CD4-positive, alpha-beta T cell treated with Interleukin-15 for 4 hours (primary cell): ENCODE measurements around the gene TSHZ2.
"Not testable (repeated sequence)": the region's sequence is repeated elsewhere in the genome, so short reads cannot be mapped to it uniquely, and the experiment has no call there.

Source experiments
- DNase-seq: peaks from one replicate; pipeline ENCODE4 v3.0.0-alpha.2; 2020; ENCODE audit warnings: low spot score

Gene TSHZ2

DNA sequence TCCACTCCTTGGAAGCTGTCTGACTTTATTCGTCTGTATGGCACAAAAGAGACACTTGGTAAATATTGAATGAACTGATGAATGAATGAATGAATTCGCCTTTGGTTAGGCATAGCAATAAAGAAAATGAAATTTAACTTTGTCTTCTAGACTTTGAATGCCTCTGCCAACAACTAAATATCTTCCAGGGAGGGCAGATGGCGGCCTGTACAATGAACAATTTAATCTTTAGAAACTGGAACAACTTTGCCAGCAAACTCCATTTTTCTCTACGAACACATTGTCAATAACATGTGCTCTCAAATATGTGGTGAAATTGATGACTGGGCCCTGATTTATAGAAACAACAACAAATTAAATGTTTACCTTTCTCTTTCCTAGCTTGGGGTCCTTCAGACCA lies 480.9 kb downstream of the TSHZ2 start:
- DNase-seq, result no peak

DNA sequence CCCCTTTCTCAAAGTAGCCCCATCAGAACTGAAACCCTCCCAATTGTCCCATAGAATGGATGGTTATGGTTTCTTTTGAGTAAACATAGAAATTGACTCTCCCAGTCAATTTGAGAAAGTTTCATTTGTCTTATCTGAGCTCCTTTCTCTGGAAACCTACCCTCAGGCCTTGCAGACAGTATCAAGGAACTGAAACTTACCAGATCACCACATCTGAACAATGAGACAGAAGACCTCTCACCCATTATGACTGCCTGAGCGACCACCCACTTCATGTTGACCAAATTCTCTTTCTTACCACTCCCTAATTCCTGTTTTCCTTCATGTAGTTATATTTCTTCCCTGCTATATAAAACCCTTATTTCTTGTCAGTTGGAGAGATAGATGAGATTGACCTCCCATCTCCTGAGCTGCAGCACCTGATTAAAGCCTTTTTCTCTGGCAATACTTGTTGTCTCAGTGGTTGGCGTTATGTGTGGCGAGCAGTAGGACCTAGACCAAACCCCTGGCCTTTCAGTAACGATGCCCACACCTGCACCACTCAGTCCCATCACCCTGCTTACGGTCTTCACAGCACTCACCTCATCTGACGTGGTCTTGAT lies 482.6 kb downstream of the TSHZ2 start:
- DNase-seq, result no peak

DNA sequence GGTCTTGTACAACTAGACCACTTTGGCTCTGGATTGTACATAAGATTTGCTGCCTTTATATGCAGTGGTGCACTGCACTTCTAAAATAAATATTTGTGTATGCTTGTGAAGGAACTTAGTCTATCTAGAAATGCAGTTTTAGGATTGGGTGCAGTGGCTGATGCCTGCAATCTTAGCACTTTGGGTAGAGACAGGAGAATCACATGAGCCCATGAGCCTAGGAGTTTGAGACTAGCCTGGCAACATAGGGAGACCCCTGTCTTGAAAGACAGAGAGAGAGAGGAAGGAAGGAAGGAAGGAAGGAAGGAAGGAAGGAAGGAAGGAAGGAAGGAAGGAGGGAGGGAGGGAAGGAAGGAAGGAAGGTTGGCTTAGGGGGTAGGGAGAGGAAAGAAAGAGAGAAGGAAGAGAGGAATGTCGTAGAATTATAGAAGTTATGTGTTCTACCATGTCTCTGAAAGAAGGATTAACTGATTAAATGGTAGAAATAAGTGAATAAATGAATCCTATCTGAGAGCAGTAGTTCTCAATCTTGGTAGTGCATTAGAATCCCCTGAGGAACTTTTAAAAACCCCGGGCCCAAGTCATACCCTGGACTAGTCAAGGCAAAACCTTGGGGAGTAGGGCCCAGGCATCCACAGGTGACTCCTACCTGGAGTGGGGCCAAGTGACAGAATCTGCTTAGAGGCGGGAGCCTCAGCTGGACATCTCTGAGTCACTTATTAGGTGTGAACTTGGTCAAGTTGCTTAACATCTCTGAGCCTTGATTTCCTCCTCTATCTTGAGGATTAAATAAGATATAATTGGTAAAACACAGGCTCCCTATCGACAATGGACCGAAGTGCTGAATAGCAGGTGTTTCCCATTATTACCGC lies 491.2 kb downstream of the TSHZ2 start:
- no peak for DNase-seq

DNA sequence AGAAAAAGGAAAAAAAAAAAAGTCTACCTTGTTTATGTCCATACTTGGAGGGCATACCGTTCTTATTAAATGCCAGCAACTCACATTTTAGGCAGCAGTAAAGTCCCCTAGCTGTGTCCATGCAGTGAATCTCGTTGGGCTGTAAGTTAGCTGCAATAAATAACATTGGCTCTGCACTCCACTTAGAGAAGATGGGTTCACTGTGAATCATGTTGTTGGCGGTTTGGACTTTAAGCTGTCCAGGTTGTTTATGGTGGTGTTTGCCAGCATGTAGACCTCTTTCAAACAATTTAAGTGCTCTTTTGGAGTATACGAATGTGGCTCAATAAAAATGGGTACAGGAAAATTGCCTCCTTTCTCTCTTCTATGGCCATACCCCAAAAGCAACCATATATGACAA lies 494.1 kb downstream of the TSHZ2 start:
- DNase-seq, result no peak

DNA sequence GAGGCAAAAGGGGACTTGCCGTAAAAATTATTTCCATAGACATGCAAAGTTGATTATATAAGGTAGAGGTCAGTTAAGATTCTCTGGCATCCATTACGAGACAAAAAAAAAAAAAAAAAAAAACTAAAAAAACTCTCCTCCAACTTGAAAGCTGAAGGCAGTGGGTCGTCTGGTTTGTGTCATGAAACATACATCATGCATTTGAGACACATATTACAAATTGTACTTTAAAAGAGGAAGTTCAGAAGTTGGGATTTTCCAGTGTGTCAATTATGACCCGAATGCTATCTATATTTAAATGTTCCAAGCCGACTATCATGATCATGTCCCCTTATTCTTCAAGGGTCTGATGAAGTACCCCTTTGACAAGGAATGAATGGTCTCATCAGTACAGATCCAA lies 496.4 kb downstream of the TSHZ2 start:
- DNase-seq, result no peak

DNA sequence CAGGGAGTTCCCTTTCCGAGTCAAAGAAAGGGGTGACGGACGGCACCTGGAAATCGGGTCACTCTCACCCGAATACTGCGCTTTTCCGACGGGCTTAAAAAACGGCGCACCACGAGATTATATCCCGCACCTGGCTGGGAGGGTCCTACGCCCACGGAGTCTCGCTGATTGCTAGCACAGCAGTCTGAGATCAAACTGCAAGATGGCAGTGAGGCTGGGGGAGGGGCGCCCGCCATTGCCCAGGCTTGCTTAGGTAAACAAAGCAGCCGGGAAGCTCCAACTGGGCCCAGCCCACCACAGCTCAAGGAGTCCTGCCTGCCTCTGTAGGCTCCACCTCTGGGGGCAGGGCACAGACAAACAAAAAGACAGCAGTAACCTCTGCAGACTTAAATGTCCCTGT lies 500.7 kb downstream of the TSHZ2 start:
- not testable (repeated sequence) for DNase-seq

DNA sequence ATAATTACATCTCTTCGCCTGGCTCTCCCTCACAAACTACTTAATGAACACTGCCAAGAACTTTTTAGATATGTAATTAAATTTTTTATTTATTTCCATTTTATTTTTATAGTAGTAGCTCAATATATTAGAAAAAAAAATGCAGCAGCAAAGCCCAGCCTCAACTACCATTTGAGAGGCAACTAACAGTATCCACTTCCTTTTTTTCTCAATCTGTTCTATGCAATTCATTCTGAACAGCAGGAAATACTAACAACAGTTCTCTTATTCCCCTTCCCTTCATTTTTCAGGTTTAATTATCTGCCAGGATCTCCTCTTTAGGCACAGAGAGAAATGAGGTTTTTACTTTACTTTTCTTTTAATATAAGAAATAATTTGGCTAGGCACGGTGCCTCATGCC lies 508.8 kb downstream of the TSHZ2 start:
- DNase-seq, result no peak

DNA sequence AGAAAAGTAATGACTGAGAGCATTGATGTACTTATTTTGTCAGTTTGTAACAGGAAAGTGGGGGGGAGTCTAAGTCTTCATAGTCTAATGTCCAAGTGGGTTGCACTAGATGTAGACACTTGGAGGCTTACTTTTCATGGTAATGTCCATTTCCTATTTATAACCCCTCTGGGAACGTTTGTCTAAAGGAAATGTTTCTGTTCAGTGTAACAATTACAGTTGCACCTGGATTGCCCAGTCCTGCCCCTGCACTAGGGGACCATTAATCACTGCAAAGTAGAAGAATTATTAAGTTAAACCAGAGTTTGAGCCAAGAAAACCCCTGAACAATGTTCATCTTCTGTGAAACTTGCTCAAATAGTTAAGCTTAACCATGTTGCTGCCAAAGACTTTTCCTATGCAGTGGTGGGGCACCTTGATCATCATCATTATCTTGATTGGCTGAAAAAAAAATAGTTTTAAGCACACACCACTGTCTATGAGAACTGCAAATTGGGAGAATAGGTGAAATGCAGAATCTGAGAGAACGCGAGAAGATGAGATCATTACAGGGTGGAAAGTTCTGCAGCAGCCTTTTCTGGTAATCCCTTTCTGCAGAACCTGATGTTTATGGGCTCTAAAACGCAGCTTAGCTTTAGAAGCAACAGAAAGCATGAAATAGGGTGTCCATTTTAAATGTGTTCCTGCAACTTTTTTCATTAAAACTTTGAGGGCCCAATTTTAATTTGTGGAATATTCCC lies 515.5 kb downstream of the TSHZ2 start:
- no peak for DNase-seq

DNA sequence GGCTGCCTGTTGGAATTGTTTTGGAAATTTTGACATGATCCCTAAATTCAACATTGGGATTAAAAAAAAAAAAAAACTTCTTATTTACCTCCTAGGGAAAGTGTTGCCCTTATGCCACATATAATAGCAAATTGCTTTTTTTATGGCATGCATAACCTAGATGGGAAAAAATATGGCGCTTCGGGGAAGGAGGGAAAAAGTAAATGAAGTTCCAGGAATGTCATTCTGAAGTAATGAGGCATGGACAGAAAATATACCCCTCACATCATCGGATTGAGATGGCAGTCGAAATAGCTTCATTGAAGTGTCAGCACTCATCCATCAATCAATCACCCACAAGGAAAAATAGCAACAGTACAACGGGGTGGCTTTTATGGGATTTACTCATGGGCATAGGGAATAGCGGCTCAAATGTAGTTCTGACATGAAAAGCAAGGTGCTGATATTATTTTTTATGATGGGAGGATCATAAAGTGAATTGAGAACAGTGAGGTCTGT lies 516.7 kb downstream of the TSHZ2 start:
- no peak for DNase-seq

DNA sequence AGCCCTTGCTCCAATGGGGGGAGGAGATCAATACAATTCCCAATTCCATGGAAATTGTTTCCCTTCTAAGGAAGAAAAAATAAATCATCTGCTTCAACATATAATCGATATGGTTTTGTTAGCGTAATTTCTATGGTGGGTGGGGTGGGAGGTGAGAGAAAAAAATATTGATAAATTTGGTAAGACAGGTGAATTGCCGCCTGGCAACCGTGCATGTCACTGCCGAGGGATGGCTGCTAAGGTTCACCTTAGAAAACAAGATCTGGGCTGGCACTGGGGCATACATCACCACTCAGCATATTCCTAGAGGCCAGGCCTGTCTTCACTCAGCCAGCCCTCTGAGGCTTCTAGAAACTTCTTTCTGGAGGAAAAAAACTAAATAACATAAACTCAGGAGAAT lies 517.4 kb downstream of the TSHZ2 start:
- no peak for DNase-seq

DNA sequence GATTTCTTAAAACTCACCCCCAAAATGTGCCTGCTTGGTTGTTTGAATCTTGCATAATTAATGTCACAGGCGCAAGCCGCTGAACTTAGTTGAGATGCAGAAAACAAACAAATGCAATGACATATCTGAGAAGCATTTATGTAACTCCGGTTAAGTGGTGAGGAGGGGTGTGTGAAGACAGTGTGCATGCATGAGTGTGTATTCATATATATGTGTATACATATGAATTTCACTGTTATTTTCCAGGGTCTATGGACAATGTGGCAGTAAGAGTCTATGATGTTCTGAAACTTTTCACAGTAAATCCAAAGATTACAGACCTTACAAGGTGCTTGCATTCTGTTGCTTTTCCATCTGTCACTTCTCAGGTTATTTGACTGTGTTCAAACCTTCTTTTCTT lies 518.5 kb downstream of the TSHZ2 start:
- DNase-seq, result no peak

DNA sequence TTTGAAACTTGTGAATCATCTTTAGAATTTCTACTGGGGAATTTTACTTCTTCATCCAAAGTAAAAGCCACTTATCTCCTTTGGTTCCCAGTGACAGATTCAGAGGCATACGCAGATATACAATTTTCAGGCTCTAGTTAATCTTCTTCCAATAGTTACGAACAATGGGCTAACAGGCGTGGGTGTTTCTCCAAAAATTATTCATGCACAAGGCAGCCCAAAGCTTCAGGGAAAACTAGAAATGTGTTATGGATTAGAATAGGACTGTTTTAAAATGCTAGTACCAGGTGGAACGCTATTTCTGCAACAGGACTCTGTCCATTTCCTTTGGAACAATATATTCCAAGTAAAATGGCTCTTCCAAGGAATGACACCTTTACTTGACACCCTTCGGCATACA lies 519.3 kb downstream of the TSHZ2 start:
- no peak for DNase-seq

DNA sequence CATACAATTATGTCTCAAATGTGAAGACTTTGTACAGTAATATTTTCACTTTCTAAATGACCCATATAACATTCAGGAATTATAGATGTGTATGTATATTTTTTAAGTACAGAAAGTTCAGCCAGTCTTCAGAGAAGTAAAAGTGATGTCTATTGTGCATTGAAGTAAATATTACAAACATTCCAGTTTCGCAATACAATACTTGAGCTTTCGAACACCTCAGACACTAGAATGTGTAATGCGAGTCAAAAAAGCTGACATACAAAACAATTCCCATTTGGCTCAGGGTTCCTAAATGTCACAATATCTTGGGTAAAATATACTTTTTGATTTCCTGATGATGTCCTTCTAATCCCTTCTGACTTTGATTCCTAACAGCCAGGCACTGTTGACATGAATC lies 520.1 kb downstream of the TSHZ2 start:
- DNase-seq, result no peak

DNA sequence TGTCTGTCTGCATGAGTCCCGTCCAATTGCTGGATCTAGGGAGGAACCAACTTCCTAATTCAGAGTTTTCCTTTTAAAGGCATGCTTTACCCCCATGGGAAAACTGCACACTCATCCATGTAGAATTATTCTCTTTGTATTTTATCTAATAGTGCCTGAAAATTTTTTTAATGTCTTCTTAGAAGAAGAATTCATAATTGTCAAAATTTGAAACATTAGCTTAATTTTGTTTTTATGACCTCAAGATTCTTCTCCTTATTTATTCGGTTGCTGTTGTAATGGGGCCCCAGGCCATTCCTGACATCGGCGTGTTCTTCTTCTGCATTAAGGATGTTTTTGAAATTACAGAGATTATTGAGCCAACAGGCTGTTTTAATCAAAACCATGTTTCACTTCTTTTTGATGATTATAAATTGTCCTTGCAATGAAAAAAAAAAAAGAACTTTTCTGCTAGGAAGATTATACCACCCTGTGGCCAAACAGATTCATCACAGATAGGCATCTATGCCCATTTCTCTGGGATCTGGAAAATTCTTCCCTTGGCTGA lies 521.2 kb downstream of the TSHZ2 start:
- no peak for DNase-seq

DNA sequence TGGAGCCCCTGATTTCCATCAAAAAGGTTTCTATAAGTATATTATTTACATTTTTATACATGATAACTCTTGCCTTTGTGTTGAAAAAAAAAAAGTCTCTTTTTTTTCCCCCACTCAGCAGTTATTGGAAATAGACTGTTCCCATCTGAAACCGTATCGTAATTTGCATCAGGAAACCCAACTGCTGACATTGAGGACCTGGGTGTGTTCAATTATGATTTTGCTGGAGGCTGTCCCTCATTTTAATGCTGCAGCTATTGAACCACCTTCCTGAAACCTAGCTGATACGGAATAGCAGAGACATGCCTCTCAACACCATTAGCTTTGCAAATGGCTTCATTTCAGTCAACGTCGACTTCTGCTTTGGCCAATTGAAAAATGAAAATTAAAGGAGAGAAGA lies 522.6 kb downstream of the TSHZ2 start:
- no peak for DNase-seq

DNA sequence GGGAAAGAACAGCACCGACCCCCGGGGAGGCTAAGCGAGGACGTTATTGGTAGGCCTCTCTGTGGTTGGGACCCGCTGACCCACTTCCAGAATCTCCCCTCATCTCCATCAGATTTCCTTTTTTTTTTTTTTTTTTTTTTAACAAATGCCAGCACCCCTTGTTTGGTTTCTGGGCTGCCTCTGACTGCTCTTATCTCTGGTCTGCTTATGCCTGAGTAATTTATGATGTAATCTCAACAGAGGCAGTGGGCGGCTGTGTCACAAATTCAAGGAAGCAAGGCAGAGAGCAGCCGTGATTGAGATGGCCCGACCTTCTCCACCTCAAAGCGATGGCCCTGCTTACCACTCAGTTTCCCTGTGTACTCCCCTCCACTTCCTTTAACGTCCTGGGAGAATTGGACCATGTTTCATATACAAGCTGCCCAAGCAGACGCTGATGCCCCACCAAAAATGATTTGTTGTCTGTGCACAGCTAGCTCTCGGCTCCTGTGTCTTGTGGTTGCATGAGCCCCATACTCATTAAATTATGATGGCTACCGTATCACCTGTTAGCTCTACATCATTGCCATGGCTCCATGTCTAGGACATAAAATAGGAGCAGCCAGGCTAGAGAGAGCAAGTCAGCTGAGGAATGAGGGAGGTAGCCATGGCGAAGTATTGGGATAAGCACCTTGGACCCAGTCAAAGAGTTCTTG lies 523.4 kb downstream of the TSHZ2 start:
- DNase-seq, result no peak

DNA sequence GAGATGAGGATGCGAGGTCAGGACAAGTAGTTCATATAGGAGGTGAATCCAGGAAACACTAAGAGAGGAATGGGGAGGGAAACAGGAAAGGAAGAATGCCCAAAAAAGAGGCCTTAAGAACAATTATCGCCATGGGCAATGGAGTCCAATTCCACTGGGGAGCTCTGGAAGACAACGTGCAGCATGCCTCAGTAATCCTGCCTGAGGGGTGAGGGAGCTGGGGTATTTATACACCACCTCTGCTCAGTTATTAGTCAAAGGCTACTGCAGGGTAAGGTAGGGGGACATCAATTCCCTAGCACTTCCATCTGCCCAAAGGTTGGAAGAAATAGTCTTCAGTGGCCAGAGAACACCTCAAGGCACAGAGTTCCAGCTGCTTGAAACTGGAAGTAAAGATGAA lies 525.1 kb downstream of the TSHZ2 start:
- no peak for DNase-seq

DNA sequence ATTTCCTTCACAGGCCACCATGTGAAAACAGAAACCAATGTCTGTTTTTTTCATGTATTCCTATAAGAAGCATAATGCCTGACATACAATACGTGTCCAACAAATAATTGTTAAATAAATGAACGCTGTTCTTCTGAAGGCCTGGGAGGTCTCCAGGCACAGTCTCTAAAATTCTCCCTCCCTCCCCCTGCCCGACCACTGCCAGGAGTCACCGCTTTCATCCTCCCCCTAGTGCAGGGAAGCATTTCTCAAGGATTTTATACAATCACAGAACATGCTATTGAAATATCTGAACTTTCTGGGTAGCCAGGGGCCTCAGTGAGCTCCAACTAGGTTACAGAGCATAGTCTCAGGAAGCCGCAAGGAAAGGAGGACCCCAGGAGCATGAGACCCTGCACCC lies 526.2 kb downstream of the TSHZ2 start:
- DNase-seq, result no peak

DNA sequence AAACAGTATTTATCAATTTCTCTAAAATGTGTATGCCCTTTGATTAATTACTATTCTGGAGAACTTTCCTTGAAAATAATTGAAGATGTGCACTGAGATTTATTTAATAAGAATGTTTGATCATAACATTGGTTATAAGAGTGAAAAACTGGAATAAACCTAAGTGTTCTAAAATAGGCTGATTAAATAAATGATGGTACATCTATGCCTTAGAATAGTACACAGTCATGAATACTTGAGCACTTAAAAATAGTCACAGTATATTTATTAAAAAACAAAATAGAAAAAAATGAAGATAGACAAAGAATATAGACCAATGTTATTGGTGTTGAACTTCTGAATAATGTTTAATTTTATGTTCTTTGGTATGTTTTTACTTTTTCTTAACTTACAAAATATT lies 528.5 kb downstream of the TSHZ2 start:
- DNase-seq, result no peak

DNA sequence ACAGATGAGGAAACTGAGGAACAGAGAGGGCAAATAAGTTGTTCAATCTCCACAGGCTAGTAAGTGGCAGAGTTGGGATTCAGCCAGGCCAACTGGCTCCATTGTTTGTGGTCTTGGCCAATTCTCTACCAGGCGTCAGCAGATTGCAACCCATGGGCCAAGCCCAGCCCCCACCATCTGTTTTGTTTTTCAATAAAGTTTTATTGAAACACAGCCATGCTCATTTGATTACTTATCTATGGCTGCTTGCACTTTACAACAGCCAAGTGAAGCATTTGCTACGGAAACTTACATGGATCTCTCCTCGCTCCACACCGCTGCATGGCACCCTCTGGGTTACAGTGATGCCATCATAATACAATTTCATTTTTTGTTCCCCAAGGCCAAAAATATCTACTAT lies 530.7 kb downstream of the TSHZ2 start:
- no peak for DNase-seq

DNA sequence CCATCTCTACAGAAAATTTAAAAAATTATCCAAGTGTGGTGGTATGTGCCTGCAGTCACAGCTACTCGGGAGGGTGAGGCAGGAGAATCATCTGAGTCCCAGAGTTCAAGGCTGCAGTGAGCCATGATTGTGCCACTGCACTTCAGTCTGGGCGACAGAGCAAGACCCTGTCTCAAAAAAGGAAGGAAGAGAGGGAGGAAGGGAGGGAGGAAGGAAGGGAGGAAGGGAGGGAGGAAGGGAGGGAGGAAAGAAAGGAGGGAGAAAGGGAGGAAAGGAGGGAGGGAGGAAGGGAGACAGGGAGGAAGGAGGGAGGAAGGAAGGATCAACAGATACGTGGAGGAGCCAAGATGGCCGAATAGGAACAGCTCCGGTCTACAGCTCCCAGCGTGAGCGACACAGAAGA lies 531.4 kb downstream of the TSHZ2 start:
- no peak for DNase-seq

DNA sequence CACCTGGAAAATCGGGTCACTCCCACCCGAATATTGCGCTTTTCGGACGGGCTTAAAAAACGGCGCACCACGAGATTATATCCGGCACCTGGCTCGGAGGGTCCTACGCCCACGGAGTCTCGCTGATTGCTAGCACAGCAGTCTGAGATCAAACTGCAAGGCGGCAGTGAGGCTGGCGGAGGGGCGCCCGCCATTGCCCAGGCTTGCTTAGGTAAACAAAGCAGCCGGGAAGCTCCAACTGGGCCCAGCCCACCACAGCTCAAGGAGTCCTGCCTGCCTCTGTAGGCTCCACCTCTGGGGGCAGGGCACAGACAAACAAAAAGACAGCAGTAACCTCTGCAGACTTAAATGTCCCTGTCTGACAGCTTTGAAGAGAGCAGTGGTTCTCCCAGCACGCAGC lies 531.9 kb downstream of the TSHZ2 start:
- DNase-seq, result not testable (repeated sequence)
